Activated T-cell treated with anti-CD3 and anti-CD28 coated beads for 24 hours (primary cell): Measurements from ENCODE around the gene WASHC3.
A peak's percentile ranks its signal among the peaks of the same experiment; 100 is the strongest.
"Not testable (repeated sequence)": the region's sequence is repeated elsewhere in the genome, so short reads cannot be mapped to it uniquely, and the experiment has no call there.

ENCODE experiments used
- DNase-seq: peaks from one replicate; pipeline ENCODE4 v3.0.0-alpha.2; 2020; ENCODE audit warnings: low read depth

The WASHC3 gene

DNA sequence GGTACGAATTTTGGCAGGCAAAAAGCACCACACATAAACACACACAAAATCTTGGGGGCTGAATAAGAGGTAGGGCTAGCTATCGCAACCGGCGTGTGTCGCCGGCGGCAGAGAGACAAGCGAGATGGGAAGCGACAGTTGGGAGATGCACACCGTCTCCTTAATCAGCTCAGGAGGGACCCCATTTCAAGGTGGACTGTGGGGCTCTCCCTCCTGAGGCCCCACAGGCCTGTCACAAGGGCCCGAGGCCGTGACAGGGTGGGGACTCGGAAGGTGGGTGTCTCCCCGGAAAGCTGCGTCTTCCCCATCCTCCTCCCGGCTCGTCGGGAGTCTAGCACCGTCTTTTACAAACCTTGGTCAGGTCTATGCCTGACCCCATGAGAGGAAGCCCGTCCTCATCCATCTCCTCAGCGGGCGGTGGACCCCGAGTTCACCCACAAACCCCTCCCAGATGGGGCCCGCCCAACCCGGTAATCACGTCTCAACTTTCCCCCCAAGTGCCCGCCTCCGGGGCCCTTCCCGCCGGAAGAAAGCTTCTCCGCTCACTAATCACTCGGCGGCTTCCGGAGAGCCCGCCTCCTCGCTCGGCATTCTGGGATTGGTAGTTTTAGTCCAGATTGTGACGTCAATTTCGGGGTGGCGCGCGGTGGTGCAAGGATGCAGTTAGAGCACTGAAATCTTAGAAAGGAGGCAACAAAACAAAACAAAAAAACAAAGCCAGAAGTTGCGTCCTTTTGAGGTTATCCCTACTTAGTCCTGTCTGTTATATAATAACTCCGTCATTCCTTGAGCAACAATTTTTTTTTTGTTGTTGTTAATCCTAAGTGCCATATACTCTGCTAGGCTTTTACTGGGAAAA is at the start of gene WASHC3:
TSS of gene WASHC3 (minus strand) at position 432 of the 859 bp plus-strand sequence. CDS start at position 403, 29 bp downstream.
- DNase-seq: peak; percentile 94

DNA sequence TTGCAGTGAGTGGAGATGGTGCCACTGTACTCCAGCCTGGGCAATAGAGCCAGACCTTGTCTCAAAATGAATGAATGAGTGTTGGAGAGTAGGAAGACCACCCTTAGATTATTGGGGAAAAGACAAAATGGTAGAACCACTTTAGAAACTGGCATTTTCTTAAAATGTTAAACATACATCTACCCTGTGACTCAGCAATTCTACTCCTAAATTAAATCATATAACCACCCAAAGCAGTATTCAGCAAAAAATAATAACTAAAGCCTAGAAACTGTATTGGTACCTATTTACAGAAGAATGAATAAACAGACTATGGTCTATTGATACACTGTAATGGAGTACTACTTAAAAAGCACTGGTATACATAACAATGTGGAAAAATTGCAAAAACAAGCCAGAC is 49.0 kb upstream of the WASHC3 start:
- DNase-seq: no peak

GRCh38 chr12:102107970-102108369 is 46.2 kb upstream of the WASHC3 start:
- DNase-seq: no peak

DNA sequence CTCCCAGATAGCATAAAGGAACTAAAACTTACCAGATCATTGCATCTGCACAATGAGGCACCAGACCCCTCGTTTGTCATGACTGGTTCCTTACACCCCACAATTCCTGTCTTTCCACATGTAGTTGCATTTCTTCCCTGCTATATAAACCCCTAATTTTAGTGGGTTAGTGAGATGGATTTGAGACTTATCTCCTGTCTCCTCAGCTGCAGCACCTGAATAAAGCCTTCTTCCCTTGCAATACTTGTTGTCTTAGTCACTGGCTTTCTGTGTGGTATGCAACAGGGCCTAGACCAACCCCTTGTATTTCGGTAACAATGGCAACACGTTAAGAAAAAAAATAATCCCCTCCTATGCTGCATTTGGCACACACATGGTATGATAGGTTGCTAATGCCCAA is 45.1 kb upstream of the WASHC3 start:
- DNase-seq: no peak

DNA sequence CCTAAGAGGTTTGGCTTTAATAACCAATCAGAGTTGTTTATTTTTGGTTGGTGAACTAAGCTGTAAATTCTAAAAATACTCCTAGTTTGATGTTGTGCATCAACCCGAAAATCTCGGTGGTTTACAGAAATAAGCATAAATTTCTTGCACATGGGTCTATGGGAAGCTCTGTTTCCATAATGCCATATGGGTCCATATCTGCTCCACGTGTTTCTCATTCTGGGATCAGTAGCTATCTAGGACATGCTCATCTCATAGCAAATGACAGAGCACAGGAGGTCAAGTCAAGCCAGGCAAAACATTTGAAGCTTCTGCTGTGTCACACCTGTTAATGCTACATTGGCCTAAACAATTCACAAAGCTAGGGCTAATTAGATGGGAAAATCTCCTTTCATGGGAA is 35.1 kb upstream of the WASHC3 start:
- DNase-seq: no peak

GRCh38 chr12:102095677-102096263 is 34.0 kb upstream of the WASHC3 start:
- DNase-seq: no peak

- DNase-seq: no peak
Measured at GRCh38 chr12:102093319-102093718, 31.5 kb upstream of the WASHC3 start.

GRCh38 chr12:102089228-102089835 is 27.5 kb upstream of the WASHC3 start:
- DNase-seq: not testable (repeated sequence)

DNA sequence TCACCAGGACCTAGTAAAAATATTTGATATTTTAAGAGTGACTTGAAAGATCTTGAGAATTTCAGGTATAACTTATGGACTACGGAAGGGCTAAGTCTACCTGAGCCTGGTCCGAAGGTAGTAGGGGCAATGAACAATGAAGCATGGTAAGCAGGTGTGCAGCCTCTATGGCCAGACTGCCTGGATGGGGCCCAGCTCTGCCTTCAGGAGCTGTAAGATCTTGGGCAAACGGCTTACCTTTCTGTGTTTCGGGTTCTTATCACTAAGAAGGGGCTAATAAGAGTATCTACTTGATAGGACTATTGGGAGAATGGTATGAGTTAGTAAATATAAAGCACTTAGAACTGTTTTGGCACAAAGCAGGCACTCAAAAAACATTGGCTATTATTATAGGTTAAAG is 19.1 kb upstream of the WASHC3 start:
- no peak for DNase-seq

DNA sequence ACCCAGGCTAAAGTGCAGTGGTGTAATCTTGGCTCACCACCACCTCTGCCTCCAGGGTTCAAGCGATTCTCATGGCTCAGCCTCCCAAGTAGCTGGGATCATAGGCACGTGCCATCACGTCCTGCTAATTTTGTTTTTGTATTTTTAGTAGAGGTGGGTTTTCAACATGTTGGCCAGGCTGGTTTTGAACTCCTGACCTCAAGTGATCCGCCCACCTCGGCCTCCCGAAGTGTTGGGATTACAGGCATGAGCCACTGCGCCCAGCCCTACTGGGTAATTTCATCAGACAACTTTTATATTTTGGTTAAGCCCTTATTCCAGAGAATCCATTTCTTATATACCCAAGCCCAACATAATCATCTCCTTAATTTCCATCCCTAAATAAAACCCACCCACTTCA is 10.3 kb upstream of the WASHC3 start:
- DNase-seq: not testable (repeated sequence)

DNA sequence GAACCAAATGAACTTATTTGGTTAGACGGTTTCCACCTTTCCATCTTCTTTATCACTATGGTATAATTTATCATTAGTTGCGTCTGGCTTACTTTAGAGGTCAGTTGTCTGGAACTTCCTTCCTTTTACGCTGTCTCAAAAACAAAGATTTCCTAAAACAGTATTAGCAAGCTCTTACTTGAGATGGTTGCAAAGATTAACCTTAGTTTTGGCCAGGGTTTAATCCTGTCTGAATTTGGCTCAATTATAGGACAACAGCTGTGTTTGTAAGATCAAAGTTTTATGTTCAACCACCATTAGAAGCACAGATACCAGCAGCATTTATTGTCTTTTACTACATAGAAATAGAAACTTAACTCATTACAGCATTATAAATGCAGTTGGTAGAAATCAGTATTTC is 7.9 kb upstream of the WASHC3 start:
- DNase-seq: no peak

GRCh38 chr12:102067574-102068258 is 5.9 kb upstream of the WASHC3 start:
- no peak for DNase-seq

- no peak for DNase-seq
Measured at GRCh38 chr12:102064476-102064875, 2.7 kb upstream of the WASHC3 start.

GRCh38 chr12:102063069-102063468 is 1.3 kb upstream of the WASHC3 start:
- no peak for DNase-seq

DNA sequence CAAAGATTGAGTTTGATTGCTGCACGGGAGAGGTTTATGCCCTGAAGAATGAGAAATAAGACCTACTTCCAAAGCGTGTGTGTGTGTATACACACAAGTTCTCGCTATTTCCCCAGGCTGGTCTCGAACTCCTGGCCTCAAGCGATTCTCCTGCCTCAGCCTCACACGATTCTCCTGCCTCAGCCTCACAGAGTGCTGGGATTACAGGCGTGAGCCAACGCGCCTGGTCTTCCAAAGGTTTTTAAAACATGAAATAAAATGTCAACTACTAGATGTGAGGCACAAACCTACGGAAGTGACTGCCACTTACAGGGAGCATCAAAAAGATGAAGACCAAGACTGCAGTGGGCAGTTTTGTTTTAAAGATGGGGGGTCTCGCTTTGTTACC is 622 bp upstream of the WASHC3 start:
- no peak for DNase-seq

DNA sequence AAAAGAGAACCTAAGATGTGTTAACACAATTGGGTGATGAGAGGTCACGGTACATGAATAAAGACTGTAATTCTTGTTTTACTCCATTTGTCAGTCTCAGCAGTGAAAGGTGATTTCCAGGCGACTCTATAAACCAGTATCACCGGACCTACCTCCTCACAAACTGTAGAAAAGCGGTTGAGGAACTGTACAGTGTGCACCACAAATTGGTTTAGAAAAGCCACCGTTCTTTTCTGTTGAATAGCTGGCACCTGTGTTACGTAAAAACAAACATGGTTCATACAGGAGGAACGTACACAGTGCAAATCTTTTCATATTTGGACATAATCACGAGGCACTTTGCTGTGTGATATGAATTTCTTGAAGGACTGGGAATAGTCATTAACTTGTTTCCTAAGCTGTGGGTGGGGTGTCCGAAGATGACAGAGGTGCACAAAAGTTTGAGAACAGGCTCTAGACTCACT is 663 bp downstream of the WASHC3 start:
- no peak for DNase-seq

DNA sequence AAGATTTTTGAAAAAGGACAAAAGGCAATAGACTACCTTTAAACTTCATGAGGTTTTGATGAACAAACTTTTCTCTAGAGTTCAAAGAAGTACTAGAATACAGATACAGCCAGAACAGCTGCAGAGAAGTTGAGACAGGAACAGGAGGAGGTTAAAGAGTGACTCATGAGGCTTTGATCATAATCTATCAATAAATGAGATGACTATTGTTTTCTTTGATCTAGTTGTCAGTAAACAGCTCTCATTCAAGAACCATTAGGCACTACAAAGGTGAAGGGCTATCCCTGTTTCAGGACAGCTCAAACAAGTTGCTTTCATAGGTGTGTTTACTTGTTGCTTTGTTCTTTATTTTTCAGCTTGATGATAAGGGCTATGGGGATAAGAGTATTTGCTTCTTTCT is 2.4 kb downstream of the WASHC3 start:
- DNase-seq: no peak

DNA sequence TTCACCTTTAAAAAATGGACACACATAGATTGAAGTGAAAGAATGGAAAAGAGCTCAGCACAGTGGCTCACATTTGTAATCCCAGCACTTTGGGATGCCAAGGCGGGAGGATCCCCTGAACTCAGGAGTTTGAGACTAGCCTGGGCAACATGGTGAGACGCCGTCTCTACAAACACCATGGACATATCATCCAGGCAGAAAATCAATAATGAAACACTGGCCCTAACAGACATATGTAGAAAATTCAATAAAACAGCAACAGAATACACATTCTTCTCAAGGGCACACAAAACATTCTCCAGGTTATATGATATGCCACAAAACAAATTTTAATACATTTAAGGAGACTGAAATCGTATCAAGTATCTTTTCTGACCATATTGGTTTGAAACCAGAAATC is 7.4 kb downstream of the WASHC3 start:
- no peak for DNase-seq

- DNase-seq: no peak
Measured at GRCh38 chr12:102053062-102053349, 8.8 kb downstream of the WASHC3 start.

- DNase-seq: no peak
Measured at GRCh38 chr12:102052192-102053061, 9.4 kb downstream of the WASHC3 start.

GRCh38 chr12:102051431-102051965 is 10.3 kb downstream of the WASHC3 start:
- DNase-seq: no peak
